Right lung (tissue), 5 donors: ENCODE measurements around the gene KRT80. TPM values are rescaled to one million over a fixed set of nuclear protein-coding genes. Genes with fewer than 3 reads are reported as not detected.
A peak's percentile ranks its signal among the peaks of the same experiment; 100 is the strongest.

ENCODE experiments used
- DNase-seq, 2 donors: peaks; one replicate each; pipeline ENCODE4 v3.0.0-alpha.2; 2013
- polyA plus RNA-seq, 5 donors: library from polyadenylated mRNA; unstranded; fragments of 120-200 nt; gene quantifications; one replicate each; pipeline versions ENCODE4 v1.2.1 to v1.2.3, GENCODE V29; 2013; ENCODE audit warnings: inconsistent platforms in 1 of 5, low replicate concordance in 1 of 5; ENCODE audit not compliant: insufficient read length in 5 of 5, insufficient read depth in 1 of 5

The KRT80 gene
- polyA plus RNA-seq, 5 donors, result 0.48 to 1.9 (median 0.90) TPM

- DNase-seq, result no peak
Observed at GRCh38 chr12:52141306-52141705, 50.5 kb downstream of the KRT80 start.

DNA sequence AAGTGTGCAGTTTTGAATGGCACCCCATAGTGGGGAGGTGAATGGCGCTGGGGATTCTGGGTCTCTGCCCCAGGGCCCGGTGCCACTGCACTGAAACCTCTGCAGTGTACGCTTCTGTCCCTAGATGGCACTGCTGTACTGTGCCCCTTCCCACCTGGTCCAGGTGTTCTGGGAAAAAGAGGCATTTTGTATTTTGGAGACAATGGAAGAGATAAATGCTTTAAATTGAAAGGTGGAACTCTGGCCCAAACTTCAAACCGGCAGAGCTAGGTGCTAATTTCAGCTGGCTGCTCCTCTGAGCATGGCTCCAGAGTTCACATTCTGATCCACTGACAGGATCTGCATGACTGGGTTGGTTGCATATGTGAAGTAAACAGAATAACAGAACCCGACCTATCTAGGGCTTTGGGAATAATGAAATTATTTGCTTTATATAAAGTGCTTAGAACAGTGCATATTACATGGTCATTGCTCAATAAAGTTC is 52.2 kb downstream of the KRT80 start:
- DNase-seq, result no peak

- no peak for DNase-seq
Observed at GRCh38 chr12:52139147-52139546, 52.7 kb downstream of the KRT80 start.

DNA sequence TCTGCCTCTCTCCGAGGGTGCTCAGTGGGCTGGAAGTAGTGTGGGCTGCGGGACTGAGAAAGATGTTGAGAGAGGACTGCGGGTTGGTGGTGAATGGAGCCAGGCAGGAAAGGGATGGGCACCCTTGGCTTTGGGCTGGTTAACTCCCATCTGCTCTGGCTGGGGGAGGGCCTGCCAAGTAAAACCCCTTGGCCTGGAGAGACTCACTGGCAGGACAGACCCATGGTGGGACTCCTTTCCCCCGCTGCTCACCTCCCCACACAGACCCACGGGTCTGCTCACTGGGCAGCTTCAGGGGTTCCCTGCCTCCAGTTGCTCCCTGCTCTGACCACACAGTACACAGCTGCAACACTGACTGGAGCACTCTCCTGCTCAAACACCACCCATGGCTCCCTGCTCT is 54.1 kb downstream of the KRT80 start:
- DNase-seq, result no peak

DNA sequence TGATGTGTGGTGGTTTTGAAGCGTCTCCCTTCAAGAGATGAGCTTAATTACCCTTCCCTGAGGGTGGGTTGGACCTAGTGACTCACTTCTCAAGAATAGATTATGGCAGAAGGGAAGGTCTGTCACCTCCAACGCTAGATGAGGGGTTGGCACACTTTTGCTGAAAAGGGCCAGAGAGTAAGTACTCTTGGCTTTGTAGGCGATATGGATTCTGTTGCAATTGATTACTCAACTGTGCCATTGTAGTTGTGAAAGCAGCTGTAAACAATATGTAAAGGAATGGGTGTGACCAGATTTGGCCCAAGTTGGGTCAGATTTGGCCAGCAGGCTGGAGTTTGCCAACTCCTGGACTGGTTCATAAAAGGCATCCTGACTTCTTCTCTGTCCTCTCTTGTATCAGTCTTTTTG is 59.1 kb downstream of the KRT80 start:
- no peak for DNase-seq

GRCh38 chr12:52130711-52131110 is 61.1 kb downstream of the KRT80 start:
- DNase-seq, result no peak

GRCh38 chr12:52127683-52128450 is 63.9 kb downstream of the KRT80 start:
- DNase-seq, result no peak

DNA sequence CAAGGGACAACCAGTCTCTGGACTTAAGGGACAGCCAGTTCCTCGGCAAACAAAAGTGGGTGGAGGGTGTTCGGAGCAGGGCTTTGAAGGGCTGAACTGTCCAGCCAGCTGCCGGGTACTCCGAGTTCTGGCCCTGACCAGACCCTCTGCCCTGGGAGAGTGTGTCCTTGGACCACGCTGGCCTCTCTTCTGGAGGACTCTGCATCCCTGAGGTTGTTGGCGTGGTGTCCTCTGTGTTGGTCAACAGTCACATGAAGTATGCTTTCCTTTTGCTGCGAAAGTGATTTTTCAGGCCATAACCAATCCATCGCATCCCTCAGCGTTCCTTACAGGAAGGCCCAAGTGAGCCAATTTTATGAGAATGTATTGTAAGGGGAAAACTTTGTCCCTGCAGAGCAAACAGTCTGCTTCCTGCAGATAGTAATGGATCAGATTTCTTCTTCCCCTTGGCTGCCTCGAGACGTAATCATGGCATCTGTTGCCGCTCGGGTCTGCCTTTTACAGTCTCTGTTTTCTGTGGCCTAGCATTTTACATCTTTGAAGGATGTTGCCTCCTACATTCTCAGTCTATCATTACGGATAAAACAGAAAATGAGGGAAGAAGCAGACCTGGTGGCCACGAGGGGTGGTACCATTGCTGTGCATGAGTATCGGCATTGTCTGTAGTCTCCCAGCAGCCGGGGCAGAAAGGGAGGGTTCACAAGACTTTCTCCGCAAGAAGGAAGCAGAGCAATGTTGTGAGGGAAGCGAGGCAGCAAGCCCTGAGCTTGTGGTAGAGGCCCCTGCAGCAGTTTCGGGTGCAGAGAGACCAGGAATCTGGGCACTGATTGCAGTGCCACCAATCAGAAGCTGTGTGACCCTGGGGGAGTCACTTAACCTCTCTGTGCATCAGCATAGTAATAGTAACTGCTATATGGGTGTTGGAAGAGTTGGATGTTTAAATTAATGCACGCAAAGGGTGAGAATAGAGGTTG is 64.9 kb downstream of the KRT80 start:
- DNase-seq, result no peak

DNA sequence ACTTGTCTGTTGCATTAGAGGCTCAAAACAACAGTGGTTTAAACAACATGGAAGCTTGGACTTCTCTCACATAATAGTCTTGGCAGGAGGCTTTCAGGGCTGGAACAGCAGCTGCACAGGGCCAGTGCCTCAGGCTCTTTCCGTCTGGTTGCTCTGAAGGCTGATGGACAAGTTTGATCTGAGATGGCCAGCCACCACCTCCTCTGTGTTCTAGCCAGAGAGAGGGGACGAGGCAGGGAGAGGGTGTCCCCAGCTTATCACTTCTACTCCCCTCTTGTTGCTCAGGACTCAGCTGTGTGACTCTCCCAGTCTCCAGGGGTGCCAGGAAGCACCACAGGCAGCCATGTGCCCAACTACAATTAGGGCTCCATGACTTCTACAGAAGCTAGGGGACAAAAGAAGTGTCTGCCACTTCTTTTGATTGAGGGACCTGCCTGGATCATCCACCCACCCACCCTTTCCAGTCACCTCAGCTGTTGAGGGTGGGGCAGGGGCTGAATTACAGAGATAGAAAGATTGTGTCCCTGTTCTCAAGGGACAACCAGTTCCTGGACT is 65.7 kb downstream of the KRT80 start:
- DNase-seq, result no peak

DNA sequence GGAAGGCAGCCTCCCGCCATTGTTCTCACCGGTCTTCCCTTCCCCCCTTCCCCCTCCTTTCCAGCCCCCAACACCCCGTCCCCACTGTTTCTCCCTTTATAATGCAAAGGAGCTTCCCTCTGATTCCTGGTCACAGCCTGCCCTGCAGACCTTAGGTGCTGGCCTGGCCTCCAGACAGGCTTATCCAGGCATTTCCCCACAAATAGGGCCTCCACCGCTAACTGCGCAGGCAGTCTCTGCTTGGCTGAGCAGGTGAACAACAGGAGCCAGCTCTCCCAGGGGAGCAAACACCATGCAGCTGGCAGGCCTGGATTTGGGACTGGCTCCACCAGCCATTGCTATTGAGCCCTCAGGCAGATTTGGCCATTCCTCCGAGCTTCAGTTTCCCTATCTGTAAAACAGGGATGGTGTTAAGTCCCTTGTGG is 66.3 kb downstream of the KRT80 start:
- no peak for DNase-seq

GRCh38 chr12:52123487-52124186 is 68.2 kb downstream of the KRT80 start:
- no peak for DNase-seq

GRCh38 chr12:52122904-52123303 is 68.9 kb downstream of the KRT80 start:
- DNase-seq, result no peak

DNA sequence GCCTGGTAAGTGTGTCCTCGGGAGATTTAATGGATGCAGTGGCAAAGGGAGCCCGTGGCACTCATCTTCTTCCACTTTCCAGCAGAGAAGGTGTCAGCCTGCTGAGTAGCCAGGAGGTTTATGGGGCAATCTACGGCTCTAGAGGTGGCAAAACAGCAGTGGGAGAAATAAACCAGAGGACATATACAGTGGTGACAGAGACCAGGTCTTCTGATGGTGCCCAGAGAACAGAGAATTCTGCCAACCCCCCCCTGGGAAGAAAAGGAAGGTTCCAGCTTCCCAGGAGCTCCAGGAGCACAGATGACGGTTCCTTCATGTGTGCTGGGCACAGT is 69.3 kb downstream of the KRT80 start:
- no peak for DNase-seq

DNA sequence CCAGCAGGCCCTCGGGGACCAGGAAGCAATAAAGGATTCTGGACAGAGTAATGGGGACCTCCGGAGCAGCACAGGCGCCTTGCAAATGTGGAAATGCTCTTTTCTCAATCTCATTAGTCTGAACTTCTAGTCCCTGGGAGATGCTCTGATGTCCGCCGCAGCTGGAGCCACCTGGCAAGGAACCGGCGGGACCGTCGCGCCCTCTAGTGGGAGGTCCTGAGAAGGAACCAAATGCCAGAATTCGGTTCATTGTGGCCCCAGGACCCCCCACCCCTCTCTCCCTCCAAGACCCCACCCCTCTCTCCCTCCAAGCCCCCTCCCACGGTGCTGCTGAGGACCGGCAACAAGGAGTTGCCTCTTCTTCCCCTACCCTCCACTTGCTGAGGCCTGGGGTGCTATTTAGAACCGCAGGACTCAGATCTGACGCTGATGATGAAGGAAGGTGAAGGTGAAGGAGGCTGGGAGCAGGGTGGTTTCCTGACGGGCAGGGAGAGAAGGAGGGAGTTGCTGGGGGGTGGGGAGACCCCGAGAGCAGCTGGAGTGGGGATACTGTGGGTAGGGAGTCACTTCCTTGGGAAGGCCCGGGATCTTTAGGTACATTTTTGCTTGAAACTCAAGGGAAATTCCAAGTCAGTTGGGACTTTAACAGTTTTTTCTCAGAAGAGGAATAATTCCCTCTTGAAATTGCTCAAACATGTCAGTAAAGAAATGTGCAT is 69.8 kb downstream of the KRT80 start:
- DNase-seq, result peak; percentile 79 to 83

GRCh38 chr12:52120951-52121823 is 70.6 kb downstream of the KRT80 start:
- no peak for DNase-seq

DNA sequence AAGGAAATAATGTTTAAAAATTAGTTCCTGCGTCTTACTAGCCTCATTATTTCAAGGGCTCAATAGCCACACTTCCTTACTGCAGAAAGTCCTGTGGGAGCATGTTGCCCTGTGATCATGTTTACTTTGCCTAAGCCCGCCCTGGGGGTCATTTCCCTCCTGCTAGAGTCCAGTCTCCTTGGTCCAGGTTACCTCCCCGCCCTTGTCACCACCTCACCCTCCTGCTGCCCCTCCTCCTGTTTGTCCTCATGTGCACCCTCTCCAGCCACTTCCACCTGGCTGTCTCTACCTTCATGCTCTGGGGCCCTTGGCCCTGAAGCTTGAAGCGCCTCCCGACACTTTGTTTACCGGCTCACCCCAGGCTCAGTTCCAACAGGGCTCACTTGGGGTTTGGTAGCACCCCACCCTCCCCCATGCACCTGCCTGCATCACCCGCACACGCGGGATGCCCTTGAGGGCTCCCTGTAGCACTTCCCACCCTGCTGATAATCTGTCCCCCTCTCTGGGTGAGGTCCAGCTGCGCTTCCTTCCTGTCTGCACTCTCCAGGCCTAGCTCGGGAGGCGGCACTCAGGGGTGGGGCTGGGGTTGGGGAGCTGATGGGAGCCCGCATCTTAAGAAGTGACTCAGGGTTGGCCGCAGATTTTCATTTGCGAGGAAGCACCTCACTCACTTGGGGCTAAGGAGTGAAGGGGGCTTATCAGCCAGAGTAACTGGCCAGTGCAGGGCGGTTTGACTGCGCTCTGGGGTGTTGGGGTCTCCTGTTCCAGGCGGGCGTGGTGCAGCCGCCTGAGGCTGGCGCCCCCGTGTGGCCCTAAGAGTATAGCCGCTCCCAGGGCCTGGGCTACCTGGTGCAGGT is 72.2 kb downstream of the KRT80 start:
- no peak for DNase-seq
